Mucosa of gallbladder (tissue), 1 donor: ENCODE results near the gene DSCAM. TPM values are rescaled to one million over a fixed set of nuclear protein-coding genes. Genes with fewer than 3 reads are reported as not detected.
"Not testable (repeated sequence)": the region's sequence is repeated elsewhere in the genome, so short reads cannot be mapped to it uniquely, and the experiment has no call there.

ENCODE experiments used
- DNase-seq: peaks from one replicate; pipeline ENCODE4 v3.0.0-alpha.2; 2020; ENCODE audit warnings: low spot score
- total RNA-seq: library from RNA; stranded (reverse); gene quantifications from one replicate; pipeline ENCODE4 v1.2.1, GENCODE V29; 2021
- donor health status: DM: no; HTN: no; CAD: no.

DSCAM gene, protein sequence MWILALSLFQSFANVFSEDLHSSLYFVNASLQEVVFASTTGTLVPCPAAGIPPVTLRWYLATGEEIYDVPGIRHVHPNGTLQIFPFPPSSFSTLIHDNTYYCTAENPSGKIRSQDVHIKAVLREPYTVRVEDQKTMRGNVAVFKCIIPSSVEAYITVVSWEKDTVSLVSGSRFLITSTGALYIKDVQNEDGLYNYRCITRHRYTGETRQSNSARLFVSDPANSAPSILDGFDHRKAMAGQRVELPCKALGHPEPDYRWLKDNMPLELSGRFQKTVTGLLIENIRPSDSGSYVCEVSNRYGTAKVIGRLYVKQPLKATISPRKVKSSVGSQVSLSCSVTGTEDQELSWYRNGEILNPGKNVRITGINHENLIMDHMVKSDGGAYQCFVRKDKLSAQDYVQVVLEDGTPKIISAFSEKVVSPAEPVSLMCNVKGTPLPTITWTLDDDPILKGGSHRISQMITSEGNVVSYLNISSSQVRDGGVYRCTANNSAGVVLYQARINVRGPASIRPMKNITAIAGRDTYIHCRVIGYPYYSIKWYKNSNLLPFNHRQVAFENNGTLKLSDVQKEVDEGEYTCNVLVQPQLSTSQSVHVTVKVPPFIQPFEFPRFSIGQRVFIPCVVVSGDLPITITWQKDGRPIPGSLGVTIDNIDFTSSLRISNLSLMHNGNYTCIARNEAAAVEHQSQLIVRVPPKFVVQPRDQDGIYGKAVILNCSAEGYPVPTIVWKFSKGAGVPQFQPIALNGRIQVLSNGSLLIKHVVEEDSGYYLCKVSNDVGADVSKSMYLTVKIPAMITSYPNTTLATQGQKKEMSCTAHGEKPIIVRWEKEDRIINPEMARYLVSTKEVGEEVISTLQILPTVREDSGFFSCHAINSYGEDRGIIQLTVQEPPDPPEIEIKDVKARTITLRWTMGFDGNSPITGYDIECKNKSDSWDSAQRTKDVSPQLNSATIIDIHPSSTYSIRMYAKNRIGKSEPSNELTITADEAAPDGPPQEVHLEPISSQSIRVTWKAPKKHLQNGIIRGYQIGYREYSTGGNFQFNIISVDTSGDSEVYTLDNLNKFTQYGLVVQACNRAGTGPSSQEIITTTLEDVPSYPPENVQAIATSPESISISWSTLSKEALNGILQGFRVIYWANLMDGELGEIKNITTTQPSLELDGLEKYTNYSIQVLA (N-terminal part only)
- 0.09 TPM for total RNA-seq

DNA sequence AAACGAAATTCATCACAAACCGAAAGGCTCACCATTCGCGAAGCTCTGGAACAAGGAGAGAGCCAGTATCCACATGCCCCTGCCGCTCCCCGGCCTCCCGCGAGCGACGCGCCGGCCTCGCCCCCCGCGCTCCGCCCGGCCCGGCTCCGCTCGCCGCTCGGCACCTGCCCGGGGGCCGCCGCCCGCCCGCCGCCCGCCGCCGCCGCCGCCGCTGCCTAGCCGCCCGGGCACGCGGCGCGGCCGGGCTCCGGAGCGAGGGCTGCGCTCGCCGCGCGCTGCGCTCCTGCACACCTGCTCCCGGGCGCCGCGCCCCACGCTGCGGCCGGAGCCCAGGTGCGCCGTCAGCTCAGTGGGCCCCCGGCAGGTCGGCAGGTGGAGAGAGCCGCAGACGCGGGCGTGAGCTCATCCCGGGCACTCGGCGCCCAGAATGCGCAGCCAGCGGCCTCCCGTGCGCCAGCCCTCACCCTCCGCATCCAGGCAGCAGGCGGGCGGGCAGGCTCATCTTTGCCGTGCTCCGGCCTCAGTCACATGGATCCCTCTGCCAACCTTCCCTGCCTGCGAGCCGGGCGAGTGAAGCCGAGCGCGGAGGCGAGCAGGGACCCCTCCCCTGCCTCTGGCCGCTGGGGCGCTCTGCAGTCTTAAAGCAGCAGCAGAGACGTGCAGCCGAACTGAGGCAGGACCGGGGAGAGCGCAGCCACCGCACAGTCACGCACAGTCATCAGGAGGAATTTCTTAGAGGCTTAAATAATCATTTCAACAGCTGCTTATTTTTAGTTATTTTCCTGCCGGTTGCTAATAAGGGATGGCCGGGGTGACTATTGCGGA, at the start of gene DSCAM:
Gene DSCAM (minus strand): TSS at position 572 of the 825 bp plus-strand sequence. CDS start 497 bp downstream, at position 75.
- DNase-seq = no peak

DNA sequence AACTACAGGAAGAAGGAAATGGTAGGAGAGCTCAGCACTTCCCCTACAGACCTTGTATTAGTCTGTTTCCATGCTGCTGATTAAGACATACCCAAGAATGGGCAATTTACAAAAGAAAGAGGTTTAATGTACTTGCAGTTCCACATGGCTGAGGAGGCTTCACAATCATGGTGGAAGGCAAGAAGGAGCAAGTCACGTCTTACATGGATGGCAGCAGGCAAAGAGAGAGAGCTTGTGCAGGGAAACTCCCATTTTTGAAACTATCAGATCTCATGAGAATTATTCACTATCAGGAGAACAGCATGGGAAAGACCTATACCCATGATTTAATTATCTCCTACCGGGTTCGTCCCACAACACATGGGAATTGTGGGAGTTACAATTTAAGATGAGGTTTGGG, 48.7 kb upstream of the DSCAM start:
- not testable (repeated sequence) for DNase-seq

DNA sequence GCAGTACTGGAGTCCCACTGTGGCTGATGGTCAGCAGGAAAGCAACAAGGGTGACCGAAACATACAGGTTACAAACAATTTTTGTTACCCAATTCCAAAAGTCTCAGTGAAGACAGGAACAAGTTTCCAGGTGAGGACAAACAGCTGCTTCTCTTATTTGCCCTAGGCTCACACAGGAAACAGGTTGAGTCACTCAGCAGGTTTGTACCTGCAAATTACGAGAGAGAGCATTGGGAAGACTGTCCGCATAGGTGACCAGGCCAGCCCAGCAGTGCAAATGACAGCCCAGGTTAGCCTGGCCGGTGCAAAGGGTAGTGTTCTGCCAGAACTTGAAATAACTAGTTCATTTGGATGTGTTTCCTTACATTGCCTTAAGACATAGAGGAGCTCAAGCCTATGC, 40.0 kb upstream of the DSCAM start:
- DNase-seq = no peak

DNA sequence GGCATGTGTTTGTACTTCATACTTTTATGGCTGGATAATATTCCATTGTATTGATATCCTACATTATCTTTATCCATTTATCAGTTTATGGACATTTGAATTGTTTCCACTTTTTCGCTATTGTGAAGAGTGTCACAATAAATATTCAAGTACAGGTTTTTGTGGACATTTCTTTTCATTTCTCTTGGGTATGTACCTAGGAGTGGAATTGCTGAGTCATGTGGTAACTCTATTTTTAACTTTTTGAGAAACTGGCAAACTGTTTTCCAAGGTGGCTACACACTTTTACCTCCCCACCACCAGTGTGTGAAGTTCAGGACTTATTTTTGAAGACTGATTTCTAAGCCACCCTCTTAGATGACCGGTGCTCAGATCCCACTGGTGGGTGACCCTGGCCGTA, 39.0 kb upstream of the DSCAM start:
- DNase-seq = no peak

DNA sequence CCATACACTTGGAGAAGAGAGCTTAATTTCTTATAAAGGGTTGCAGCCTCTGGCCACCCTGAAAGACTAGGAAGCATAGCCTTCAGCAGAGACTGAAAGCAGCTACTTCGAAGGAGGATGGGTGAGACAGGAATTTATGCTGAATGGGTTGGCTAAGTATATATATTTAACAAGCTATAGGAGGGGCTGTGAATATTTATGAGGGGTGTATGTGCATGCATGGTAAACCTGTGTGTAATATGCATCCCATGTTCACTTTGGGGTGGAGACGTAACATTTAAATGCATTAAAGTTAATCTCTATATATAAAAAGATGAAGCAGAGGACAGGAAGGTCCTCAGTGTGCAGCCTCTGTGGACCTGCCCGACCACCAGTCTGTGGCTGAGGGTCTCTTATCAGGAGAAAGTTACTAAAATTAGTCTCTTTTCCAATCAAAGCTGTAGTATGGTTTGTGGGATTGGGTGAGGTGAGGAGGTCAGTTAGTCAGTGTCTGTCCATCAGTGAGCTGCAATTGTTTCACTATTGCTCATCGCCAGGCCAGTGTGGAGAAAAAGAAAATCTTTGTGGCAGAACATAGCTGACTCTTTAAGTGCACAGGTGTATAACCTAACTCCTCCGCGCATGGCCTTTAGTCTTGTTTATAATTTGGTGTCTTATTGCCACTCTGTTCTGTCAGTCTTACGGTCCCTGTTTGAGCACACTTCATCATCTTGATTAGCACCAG, 35.4 kb upstream of the DSCAM start:
- DNase-seq = no peak

DNA sequence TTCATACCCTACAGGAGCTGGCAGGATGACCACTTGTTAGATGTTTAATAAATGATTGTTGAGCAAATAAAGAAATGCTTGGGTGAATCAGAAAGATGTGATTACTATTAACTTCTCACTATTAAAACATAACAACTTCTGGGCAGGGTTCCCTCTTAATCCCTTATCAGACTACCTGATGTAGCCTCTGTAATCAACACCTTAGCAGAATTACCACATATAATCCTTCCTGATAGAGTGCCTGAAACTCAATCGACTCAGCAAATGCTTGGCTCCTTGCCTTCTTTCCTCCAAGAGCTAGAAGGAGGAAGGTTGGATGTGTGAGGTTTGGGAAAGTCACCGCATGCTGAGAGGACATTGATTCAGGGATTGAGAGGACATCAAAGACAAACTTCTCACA, 34.8 kb upstream of the DSCAM start:
- peak; percentile 38 for DNase-seq

DNA sequence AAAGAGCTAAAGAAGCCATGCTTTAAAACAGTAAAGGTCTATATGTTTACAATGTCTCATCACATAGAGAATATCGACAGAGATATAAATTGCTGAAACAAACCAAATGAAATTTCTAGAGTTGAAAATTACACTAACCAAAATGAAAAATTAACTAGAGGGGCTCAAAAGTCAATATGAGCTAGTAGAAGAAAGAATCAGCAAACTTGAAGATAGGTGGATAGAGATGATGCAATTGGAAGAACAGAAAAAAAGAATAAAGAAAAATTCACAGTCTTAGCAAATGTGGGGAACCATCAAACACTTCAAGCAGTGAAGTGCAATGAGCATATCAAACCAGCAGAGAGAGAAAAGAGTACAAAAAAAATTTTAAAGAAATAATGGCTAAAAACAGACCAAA, 24.1 kb upstream of the DSCAM start:
- DNase-seq = no peak

DNA sequence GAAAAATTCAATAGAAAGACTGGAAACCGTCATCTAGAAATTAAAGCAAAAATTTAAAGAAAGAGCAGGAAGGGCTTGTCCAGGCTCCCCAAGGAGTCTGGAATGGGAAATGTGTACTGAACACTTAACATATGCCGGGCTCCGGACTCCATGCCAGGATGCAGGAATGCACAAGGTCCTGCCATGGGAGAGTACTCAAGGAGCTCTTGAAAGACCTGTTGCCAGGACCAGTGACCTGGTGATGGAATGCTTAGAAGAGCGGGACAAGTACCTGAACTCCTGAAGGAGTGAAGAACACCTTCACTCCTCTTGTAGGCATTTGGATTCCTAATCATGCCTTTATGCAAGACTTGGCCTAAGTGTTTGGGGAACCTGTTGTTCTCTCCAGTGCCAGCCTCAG, 16.9 kb upstream of the DSCAM start:
- DNase-seq = no peak

DNA sequence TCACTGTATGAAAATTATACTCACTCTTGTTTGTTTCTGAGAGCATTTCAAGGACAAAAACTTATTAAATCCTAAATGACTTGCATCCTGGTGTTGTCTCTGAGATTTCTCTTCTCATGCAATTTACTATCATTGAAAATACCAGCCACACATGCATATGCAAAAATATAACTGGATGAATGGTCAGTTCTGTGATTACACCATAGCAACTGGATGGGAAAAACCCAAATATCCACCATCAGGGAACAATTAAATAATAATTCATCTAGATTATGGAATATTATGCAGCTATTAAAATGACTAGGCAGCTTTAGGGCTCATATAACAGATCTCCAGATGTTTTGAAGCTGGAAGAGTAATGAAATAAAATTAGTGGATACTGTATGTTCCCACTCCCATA, 11.6 kb upstream of the DSCAM start:
- no peak for DNase-seq

DNA sequence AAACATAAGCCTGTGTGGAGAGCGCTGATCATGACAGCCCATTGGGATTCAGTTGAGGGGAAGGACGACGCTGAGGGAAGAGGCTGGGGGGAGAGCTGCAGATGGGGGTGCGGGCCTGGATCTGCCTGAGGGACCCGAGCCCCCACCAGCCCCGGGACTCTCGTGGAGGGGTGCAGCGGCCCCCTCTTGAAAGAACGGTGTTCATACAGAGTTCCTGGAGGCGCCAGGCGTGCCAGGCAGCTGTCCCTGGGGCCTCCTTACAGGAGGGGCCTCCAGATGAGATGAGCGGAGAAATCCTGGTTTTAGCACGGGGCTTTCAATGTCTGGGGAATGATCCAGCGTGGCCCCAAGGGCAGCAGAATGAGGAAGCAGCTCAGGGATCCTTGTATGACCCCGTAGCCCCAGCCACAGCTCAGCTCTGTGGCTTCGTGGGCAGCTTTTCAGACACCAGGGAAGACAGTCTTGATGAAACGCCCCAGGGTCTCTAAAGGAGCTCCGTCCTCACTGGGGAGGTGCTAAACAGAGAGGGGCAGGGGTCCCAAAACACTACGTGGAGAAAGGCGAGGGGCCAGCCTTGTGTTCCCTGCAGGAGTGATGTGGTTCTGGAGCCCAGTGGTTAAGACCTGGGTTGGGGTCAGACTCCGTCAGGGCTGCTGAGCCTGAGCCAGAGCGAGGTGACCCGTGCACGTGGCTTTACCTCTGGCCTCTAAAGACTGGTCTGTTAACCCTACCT, 7.2 kb upstream of the DSCAM start:
- no peak for DNase-seq

DNA sequence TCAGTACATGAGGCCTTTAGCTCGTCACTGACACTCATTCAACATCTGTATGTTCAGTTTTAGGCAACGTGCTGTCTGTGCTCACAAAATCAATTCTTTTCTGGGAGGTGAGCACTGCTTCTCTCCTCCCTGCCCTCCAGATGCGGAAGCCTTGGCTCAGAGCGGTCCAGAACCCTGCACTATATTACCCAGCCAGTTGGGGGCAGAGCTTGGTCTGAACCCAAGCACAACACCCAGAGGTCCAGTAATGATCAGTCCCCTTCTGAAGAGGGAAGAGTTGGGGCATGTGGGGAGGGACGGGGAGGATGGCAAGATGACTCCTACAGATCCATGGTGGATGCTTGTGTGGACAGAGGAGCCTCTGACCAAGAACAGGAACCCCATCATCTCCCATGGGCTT, 5.6 kb upstream of the DSCAM start:
- DNase-seq = no peak

DNA sequence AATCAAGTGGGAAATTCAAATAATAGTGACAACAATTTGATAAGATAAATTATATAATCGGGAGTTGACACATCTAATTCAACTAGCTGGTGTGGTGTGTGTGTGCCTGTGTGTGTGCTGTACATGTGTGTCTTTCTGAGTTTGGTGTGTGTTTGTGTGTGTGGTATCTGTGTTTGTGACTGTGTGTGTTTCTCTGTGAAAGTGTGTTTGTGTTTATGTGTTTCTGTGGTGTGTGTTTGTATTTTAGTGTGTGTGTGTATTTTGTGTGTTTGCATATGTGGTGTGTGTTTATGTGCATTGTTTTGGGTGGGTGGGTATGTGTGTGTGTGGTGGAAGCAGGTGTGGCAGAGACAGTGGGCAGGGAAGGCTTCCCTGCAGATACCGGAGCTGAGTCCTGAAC, 4.8 kb upstream of the DSCAM start:
- no peak for DNase-seq

DNA sequence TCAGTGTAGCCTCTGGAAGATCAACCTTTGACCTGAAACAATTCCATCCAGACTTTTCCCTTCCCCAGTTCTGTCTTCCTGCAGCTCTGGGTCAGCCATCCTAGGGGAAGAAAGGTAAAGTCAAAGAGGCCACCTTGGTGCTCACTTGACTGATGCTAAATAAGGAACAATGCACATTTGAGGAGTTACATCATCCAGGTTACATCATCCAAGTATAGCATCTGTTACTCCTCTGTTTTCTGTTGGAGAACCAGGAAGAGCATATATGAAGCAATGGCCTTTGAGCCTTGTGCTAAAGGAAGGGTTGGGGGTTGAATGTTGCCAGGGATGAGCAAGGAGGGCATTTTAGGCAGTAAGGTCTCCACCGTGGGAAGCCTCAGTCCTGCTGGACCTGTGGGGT, 3.1 kb upstream of the DSCAM start:
- DNase-seq = no peak

DNA sequence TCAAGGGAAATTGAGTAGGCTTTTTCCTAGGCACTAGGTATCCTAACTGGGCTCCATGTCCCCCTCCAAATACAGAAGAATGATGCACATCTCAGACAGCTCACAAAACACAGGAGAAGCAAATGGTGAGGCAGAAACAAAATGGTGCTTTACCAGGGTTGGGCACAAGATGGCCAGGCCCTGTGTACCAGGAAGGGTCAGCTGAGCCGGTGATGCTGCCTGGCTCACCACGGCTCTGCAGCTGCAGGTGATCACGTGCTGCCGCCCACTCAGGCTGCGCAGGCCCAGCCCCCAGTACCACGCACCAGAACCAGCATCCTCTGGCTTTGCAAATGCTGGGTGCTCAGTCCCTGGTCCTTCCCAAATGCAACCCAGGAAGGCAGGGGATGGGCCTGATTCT, 993 bp upstream of the DSCAM start:
- DNase-seq = no peak

DNA sequence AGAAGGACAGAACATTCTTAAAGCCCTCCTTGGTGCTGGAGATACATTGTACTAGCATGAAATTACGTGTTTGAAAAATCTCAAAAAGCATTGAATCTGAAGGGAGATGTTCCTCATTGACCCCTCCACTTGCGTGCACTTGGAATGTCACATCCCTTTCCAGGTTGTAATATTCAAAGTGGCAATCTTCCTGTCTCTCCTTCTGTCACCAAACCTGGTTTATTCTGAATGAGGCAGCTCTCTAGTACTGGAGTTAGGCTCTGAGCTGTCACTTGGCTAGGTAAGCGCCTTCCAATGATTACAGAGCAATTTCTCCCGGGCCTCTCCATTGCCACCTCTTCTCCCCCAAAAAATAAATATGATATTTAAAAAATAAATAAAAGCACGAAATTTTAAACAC, 855 bp downstream of the DSCAM start:
- DNase-seq = no peak

DNA sequence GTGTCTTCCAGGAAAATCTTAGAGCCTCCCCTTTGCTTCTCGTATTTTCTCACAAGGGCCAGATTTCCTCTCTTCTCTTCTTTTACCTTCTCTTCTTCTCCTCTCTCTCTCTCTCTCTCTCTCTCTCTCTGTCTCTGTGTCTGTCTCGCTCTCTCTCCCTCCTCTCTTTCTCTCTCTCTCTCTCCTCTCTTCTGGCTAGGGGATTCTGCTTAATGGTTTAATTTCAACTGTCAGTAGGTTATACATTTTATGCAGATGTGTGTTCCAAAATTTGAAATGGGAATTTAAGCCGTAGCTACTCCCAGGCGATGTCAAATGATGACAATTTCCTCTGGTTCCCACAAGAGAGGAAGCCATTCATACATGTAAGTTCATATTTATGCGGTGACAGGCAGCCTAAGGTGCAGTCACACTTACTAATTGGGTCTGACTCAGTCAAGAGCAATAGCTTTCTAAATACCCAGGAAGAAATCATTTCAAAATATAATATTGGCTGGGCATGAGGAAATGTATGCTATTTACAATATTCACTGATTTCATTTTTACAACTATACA, 1.4 kb downstream of the DSCAM start:
- no peak for DNase-seq

DNA sequence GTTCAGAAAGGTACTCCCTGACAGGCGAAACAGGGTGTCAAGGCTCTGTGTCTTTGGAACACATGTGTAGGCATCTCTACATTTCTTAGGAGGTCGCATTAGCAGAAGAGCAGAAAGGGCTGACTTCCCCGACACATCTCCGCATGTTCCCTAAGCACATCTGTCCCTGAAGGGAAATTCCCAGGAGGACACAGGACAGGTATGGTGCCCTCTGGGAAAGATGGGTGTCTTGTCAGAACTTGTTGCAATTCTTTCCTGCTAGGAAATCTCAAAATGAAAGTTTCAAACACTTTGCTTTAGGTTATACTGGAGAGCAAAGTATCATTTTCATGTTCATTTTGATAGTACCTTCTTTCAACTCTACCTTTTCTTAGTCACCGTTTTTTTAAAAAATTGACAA, 2.0 kb downstream of the DSCAM start:
- no peak for DNase-seq

DNA sequence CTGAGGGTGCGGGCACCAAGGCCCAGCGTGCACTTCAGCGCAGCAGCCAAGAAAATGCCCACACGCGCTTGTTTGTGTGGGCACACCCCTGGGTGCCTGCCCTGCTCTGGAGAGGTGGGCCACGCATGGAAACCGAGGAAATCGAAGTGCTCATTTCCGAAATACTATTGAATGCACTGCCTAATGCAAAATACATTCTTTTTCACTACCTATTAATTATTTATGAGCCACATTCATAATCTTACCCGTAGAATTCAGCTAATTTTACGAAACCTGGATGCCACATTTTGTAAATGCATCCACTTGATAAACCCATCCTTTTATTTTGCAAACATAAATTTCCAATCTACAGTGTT, 4.8 kb downstream of the DSCAM start:
- no peak for DNase-seq

DNA sequence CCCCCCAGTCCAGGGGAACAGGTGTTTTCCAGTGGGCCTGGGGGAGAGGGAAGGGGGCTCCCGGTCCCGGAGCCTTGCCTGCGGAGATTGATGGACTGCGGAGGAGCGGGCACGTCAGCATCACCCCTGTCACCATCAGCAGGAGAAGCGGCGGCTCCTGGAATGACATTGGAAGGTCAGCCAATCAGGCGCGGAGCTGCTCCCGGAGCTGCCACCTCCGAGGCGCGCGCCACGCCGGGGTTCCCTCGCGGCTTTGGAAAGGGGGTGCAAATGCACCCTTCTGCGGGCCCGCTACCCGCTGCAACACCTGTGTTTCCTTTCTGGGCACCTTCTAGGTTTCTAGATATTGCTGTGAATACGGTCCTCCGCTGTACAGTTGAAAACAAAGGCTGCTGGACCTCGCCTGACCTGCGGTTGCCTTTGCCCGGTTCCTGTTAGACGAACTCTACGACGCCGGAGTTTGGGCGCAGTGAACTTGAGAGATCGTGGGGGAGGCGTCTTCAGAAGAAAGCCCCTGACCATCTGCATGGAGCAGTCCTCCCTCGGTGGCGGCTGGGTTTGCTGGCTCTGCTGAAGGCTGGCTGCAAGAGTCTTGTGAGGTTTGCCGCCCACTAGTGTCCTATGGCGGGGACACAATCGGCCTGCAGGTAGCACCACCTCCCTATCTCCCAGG, 5.3 kb downstream of the DSCAM start:
- DNase-seq = peak; percentile 64
